ENCODE measurements around the gene CNNM4.

DNA sequence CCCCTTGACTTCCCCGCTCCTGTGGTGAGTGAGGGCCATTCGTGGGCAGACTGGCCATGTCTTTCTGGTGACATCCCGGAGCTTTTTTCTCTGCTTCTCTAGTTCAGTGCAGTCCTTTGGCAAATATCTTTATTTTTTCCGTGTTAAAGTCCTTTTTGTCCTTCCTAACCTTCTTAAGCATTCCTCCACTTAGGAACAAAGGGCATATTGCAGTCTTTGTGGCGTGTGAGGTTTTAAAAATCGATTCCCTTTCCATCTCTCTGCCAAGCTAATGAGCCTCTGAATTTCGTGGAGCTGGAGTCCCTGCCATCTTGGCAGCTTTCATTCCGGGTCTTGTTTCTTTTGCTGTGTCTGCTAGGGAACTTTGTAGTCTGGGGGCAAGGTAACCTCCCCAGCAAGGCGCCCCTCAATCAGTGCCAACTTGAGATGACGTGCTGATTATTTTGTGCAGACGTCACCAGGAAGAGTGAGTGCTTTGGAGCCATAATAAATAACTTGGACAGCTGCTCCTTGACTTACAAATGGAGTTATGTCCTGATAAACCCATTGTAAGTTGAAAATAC is 60.5 kb downstream of the CNNM4 start:
- TF ChIP-seq, protein P1, sequence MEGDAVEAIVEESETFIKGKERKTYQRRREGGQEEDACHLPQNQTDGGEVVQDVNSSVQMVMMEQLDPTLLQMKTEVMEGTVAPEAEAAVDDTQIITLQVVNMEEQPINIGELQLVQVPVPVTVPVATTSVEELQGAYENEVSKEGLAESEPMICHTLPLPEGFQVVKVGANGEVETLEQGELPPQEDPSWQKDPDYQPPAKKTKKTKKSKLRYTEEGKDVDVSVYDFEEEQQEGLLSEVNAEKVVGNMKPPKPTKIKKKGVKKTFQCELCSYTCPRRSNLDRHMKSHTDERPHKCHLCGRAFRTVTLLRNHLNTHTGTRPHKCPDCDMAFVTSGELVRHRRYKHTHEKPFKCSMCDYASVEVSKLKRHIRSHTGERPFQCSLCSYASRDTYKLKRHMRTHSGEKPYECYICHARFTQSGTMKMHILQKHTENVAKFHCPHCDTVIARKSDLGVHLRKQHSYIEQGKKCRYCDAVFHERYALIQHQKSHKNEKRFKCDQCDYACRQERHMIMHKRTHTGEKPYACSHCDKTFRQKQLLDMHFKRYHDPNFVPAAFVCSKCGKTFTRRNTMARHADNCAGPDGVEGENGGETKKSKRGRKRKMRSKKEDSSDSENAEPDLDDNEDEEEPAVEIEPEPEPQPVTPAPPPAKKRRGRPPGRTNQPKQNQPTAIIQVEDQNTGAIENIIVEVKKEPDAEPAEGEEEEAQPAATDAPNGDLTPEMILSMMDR (conservative IDR thresholded peaks at IDR 0.05; ENCODE audit: low read depth, low read length) = no peak
- no peak for TF ChIP-seq POLR2A (IDR thresholded peaks at IDR 0.05; ENCODE audit: low read depth, low read length)
- TF ChIP-seq RCOR1 (IDR thresholded peaks at IDR 0.05; ENCODE audit: insufficient replicate concordance, low read length) = no peak
- no peak for TF ChIP-seq RAD21 (IDR thresholded peaks at IDR 0.05; ENCODE audit: low read length)
- TF ChIP-seq RFX5 (IDR thresholded peaks at IDR 0.05; ENCODE audit: low read depth, low read length) = no peak
- TF ChIP-seq NFE2L2 (IDR thresholded peaks at IDR 0.05; ENCODE audit: low read depth, low read length) = no peak
- TF ChIP-seq MXI1 (IDR thresholded peaks at IDR 0.05; ENCODE audit: borderline replicate concordance, low read depth, low read length) = no peak
- TF ChIP-seq MAZ (IDR thresholded peaks at IDR 0.05; ENCODE audit: borderline replicate concordance, low read depth, low read length) = no peak
- TF ChIP-seq, protein P2, sequence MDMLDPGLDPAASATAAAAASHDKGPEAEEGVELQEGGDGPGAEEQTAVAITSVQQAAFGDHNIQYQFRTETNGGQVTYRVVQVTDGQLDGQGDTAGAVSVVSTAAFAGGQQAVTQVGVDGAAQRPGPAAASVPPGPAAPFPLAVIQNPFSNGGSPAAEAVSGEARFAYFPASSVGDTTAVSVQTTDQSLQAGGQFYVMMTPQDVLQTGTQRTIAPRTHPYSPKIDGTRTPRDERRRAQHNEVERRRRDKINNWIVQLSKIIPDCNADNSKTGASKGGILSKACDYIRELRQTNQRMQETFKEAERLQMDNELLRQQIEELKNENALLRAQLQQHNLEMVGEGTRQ (IDR thresholded peaks at IDR 0.05; ENCODE audit: low read depth, low read length) = no peak
- no peak for TF ChIP-seq BHLHE40 (IDR thresholded peaks at IDR 0.05; ENCODE audit: low read depth, low read length)
- no peak for TF ChIP-seq CEBPB (IDR thresholded peaks at IDR 0.05; ENCODE audit: low read depth, low read length)
- no peak for TF ChIP-seq FOS (IDR thresholded peaks at IDR 0.05; ENCODE audit: low read depth, low read length)
- TF ChIP-seq, protein P3, sequence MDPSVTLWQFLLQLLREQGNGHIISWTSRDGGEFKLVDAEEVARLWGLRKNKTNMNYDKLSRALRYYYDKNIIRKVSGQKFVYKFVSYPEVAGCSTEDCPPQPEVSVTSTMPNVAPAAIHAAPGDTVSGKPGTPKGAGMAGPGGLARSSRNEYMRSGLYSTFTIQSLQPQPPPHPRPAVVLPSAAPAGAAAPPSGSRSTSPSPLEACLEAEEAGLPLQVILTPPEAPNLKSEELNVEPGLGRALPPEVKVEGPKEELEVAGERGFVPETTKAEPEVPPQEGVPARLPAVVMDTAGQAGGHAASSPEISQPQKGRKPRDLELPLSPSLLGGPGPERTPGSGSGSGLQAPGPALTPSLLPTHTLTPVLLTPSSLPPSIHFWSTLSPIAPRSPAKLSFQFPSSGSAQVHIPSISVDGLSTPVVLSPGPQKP (IDR thresholded peaks at IDR 0.05; ENCODE audit: borderline replicate concordance, low read depth, low read length) = no peak
